DMS79 (cell line): ENCODE measurements around the gene THRB.

Source experiments
- DNase-seq: peaks from one replicate; lab custom pipeline; 2025; lab: John Stamatoyannopoulos, UW

THRB gene

GRCh38 chr3:24181256-24181655 is 313.4 kb downstream of the THRB start:
- DNase-seq: no peak

- no peak for DNase-seq
Measured at GRCh38 chr3:24180616-24181015, 314.0 kb downstream of the THRB start.

- no peak for DNase-seq
Measured at GRCh38 chr3:24177201-24177600, 317.4 kb downstream of the THRB start.

- no peak for DNase-seq
Measured at GRCh38 chr3:24174614-24175013, 320.0 kb downstream of the THRB start.

- DNase-seq: no peak
Measured at GRCh38 chr3:24168977-24169376, 325.7 kb downstream of the THRB start.

- no peak for DNase-seq
Measured at GRCh38 chr3:24167429-24167828, 327.2 kb downstream of the THRB start.

GRCh38 chr3:24166515-24166914 is 328.1 kb downstream of the THRB start:
- no peak for DNase-seq

- no peak for DNase-seq
Measured at GRCh38 chr3:24165603-24165982, 329.1 kb downstream of the THRB start.

GRCh38 chr3:24164967-24165602 is 329.6 kb downstream of the THRB start:
- DNase-seq: no peak

- no peak for DNase-seq
Measured at GRCh38 chr3:24162929-24163328, 331.7 kb downstream of the THRB start.

GRCh38 chr3:24161841-24162240 is 332.8 kb downstream of the THRB start:
- no peak for DNase-seq

- DNase-seq: no peak
Measured at GRCh38 chr3:24160424-24161095, 334.1 kb downstream of the THRB start.

GRCh38 chr3:24158761-24159454 is 335.7 kb downstream of the THRB start:
- no peak for DNase-seq

- no peak for DNase-seq
Measured at GRCh38 chr3:24157106-24157505, 337.5 kb downstream of the THRB start.

GRCh38 chr3:24156466-24156865 is 338.2 kb downstream of the THRB start:
- no peak for DNase-seq

- no peak for DNase-seq
Measured at GRCh38 chr3:24155276-24155675, 339.4 kb downstream of the THRB start.

GRCh38 chr3:24154781-24155180 is 339.9 kb downstream of the THRB start:
- no peak for DNase-seq

- DNase-seq: no peak
Measured at GRCh38 chr3:24154013-24154695, 340.5 kb downstream of the THRB start.

- no peak for DNase-seq
Measured at GRCh38 chr3:24151594-24151993, 343.1 kb downstream of the THRB start.

- no peak for DNase-seq
Measured at GRCh38 chr3:24149032-24149431, 345.6 kb downstream of the THRB start.

- DNase-seq: no peak
Measured at GRCh38 chr3:24145981-24146822, 348.4 kb downstream of the THRB start.

GRCh38 chr3:24145481-24145880 is 349.2 kb downstream of the THRB start:
- no peak for DNase-seq
